ENCODE measurements around the gene STX11.
"Not testable (repeated sequence)": the region's sequence is repeated elsewhere in the genome, so short reads cannot be mapped to it uniquely, and the experiment has no call there.

Gene STX11

GRCh38 chr6:144149894-144150709, at the start of gene STX11:
TSS of gene STX11 (plus strand) at chr6:144150517. CDS start at chr6:144186628, 36,111 bp downstream.
- peak; percentile 26 for DNase-seq

- DNase-seq, result no peak
Observed at GRCh38 chr6:144103026-144103563, 47.2 kb upstream of the STX11 start.

DNA sequence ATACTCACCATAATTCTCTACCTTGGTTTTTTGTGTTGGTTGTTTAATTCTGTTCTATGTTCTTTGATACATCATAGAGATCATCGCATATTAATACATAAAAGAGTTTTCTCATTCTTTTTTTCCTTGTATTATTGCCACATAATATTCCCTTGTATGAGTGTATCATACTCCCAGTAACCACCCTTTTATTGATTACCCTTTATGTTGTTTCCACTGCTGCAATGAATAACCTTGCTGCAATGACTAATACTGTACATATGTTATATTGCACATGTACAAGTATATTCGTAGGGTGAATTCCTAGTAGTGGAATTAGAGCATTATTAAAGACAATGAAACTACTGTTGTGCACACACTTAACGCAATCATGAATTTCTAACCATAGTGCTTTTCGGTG, 45.8 kb upstream of the STX11 start:
- DNase-seq, result no peak

DNA sequence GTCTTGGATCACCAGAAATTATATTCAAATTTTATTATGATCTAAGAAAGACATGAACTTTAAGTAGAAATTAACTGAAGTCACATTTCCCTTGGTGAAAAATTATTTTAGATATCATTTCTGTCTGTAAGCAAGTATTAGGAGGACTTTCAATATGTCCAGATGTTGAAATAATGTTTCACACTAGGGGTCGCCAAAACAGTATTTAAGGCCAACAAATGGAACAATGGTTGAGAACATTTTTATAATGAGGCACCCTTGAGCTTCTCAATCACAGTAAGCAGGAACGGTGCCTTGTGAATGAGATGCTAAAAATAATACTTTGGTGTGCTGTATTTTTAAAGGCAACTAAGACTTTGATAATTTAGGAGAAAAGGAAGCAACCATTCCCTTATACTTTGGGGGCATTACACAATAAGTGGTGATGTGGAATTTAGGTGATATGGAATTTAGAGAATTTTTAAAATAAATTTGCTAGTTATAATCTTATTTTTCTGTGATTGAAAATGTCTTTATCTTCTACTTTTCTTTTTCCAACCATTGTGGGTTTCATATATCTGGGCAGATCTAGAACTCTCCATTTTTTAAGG, 45.3 kb upstream of the STX11 start:
- peak; percentile 75 for DNase-seq

- DNase-seq, result peak; percentile 49
Observed at GRCh38 chr6:144106206-144106605, 44.1 kb upstream of the STX11 start.

DNA sequence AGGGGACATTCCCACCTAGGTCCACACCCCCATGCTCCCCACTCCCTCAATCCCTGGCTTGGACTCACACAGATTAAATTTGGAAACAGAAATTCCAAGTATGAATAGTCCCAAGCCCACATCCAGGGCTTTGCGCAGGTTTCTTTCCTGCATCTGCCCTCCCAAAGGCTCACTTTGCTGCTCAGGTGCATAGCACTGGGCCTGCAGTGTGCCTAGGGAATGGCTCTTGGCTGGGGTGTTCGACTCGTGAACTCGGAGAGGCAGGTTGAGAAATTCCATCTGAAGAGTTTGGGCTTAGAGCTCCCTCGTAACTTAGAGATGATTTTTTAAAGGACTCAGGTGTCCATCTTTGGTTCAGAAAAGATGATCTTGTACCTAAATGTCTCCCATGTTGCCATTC, 40.1 kb upstream of the STX11 start:
- no peak for DNase-seq

DNA sequence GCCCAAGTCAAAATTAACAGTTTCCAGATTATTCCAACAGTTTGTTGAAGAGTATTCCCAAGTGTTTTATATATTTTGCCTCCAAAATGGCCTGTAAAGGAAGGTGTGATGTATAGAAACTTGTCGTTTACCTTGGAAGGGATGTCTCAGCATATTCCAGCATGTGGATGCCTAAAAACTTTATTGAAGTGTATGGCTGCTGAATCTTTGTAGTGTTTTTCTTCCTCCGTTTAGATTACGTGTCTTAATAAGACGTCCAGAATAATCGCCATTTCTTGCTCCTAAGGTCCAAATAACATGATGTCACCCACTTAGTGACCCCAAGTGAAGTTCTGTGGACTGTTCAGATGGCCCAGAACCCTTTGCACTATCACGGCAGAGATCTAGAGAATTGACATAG, 37.0 kb upstream of the STX11 start:
- no peak for DNase-seq

DNA sequence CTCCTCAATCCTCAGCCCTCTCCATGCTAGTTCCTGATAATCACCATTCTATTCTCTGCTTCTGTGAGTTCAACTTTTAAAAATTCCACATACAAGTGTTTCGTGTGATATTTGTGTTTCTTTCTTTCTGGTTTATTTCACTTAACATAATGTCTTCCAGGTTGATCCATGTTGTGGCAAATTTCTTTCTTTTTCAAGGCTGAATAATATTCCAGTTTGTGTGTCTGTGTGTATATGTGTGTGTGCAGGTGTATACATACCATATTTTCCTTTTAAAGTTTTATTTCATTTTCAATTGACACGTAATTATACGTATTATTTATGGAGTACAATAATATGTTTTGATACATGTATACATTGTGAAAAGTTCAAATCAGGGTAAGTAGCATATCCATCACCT, 35.1 kb upstream of the STX11 start:
- no peak for DNase-seq

GRCh38 chr6:144119376-144119775, 30.9 kb upstream of the STX11 start:
- no peak for DNase-seq

DNA sequence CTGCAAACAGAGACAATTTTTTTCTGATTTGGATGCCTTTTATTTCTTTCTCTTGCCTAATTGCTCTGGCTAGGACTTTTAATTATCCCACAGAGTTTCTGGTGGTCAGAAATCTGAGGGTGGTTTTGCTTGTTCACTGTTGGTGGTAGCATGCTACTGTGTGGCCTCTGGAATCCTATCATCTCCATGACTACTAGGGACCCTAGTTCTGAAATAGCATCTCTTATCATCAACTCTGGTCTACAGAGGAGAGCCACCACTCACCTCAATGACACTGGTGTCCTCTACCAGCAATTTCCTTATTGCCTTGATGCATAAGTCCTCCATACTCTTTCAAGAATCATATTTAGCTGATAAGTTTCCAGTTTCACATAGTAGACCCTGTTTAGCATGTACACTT, 27.5 kb upstream of the STX11 start:
- no peak for DNase-seq

- no peak for DNase-seq
Observed at GRCh38 chr6:144123421-144123820, 26.9 kb upstream of the STX11 start.

DNA sequence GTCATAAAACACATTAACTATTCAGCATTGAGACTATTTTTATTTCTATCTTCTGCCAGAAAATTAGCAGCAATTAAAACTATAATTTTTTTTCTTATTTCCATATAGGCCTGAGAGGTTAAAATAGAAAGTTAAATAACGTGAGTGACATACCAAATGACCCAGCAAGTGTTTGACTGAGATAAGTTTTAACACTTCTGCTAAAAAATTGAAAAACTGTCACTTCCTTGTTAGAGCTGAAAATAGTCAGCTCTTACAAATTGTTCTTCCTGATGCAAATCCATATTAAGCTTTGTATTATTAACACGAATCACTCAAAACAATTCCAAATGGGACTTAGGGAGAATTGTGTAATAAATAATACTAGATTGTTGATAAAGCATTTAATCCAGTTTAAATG, 26.5 kb upstream of the STX11 start:
- no peak for DNase-seq

DNA sequence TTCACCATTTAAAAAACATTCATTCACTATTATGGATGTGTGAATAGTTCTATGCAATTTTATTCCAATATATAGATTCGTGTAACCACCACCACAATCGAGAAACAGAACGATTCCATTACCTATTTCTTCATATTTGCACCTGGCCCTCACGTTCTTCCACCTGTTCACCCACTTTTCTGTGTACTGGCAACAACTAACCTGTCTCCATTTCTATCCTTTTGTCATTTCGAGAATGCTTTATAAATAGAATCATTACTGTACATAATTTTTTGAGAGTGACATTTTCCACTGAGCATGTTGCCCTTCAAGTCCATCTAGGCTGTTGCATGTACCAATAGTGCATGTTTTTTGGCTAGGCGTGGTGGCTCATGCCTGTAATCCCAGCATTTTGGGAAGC, 23.2 kb upstream of the STX11 start:
- DNase-seq, result no peak

GRCh38 chr6:144129469-144129868, 20.8 kb upstream of the STX11 start:
- DNase-seq, result no peak

DNA sequence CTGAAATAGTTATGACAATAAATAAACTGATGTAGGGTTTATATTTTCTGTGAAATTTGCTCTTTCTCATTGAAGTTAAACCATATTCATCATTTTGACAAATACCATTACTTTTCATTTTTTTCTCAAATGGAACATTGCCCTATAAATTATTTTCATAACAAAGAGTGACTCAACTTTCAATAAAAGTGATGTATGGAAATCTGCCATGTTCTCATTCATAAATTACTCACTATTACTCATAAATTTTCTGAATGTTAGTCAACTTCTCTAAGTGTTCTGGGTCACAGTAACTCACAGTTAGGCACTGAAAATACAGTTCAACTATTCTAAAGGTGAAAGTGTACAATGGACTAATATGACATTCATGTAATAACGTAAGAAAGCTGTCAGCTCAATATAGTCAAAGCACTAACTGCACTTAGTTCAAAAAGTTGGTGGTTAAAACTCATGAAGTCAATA, 19.0 kb upstream of the STX11 start:
- peak; percentile 33 for DNase-seq

DNA sequence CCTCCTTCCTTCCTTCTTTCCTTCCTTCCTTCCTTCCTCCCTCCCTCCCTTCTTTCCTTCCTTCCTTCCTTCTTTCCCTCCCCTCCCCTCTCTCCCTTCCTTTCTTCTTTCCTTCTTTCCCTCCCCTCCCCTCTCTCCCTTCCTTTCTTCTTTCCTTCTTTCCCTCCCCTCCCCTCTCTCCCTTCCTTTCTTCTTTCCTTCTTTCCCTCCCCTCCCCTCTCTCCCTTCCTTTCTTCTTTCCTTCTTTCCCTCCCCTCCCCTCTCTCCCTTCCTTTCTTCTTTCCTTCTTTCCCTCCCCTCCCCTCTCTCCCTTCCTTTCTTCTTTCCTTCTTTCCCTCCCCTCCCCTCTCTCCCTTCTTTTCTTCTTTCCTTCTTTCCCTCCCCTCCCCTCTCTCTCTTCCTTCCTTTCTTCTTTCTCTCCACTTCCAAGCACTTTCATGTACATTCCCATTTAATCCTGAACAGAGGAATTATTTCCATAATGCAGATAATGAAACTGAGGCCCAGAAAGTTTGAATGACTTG, 18.1 kb upstream of the STX11 start:
- not testable (repeated sequence) for DNase-seq

- DNase-seq, result no peak
Observed at GRCh38 chr6:144133225-144133821, 17.0 kb upstream of the STX11 start.

GRCh38 chr6:144134176-144134575, 16.1 kb upstream of the STX11 start:
- DNase-seq, result no peak

GRCh38 chr6:144134737-144135136, 15.6 kb upstream of the STX11 start:
- DNase-seq, result no peak

DNA sequence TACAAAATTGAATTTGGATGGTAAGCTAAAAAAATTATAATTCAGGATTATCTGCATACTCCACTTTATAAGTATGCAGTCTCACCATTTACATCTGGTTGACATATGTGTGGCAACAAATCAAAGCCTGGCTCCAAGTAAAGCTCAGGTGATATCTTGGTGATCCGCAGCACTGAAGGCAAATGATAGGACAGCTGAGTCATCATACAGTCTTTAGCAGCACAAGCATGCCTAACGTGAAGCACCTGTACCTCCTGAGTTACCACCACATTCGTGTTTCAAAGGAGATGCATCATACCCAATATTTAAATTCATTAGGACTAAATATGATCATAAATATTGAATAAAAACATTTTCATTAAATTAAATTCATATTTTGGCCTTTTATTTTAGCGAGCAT, 11.8 kb upstream of the STX11 start:
- DNase-seq, result no peak

DNA sequence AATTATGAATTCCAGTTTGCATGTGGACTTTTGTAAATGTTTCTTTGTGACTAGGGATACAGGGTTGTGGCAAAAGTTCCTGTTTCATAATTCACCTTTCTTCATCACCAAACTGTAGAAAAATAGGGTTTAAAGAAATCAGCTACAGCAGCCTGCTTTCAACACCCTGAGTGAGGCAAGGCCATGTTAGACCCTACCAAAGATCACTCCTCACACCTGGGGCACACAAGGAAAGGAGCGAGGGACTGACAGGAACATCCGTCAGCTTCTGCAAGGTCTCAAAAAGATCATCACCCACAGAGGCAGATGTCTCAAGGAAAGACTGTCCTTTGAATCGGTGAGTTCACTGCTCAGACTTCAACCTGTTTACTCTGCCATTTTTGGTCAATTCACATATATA, 10.5 kb upstream of the STX11 start:
- DNase-seq, result no peak

GRCh38 chr6:144140867-144141266, 9.4 kb upstream of the STX11 start:
- DNase-seq, result no peak

- DNase-seq, result no peak
Observed at GRCh38 chr6:144141470-144141869, 8.8 kb upstream of the STX11 start.

DNA sequence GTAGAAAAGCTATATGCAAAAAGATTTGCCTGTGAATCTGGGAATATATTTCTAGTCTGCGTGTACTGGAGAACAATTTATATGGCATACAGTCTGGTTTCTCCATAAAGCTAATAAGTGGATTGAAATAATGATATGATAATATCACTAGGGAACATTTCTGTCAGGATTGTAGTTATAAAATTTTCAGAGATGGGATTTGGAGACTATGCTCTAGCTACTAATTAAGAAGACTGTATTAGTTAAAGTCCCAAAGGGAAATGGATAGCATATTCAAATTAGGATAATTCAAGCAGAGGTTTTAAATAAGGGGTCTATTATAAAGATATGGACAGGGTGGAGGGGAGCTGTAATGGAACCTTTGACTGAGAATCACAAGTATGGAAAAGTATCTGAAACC, 7.2 kb upstream of the STX11 start:
- no peak for DNase-seq
